HG03280 (cell line): ENCODE data around the gene PTPRO.

Source experiments
- ATAC-seq: cut with Tn5 transposase; IDR thresholded peaks from one replicate; pipeline ENCODE4 v1.9.1; 2021; ENCODE audit warnings: mild to moderate bottlenecking, moderate library complexity; ENCODE audit not compliant: unreplicated experiment

PTPRO gene

DNA sequence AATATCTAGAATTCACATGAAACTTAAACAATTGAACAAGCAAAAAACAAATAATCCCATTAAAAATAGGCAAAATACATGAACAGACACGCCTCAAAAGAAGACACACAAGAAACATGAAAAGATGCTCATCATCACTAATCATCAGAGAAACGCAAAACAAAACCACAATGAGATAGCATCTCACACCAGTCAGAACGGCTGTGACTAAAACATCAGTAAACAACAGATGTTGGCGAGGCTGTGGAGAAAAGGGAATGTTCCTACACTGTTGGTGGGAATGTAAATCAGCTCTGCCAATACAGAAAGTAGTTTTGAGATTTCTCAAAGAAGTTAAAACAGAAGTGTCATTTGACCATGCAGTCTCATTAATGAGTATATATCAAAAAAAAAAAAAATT, 121.3 kb downstream of the PTPRO start:
- ATAC-seq, result no peak

DNA sequence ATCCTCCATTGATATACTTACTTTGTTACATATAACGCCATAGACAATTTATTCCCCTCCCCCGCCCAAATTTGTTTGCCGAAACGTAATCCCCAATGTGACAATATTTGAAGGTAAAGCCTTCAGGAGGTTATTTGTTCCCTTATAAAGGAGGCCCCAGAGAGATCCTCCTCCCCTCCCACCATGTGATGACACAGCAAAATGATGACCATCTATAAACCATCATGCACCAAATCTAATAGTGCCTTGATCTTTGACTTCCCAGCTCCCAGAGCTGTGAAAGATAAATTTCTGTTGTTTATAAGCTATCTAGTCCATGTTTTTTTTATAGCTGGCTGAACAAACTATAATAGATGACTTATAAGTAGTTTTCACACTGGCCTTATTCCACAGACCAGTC, 122.2 kb downstream of the PTPRO start:
- ATAC-seq, result no peak

DNA sequence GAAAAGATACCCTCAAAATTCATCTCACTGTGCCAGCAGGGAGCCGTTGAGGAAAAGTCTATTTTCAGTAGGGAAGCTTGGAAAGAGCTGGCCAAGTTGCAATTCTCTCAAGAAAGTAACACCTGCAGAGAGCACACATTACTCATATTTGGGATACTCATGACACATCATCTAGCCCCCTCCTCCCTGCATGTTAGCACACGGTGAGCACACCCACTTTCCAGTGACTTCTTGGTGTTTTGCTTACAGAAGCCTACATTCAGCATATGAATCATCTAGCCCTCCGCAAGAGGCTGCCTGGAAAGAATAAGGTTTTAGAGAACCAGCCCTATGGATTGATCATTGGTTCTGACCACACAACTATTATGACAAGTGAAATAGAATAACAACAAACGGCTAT, 124.5 kb downstream of the PTPRO start:
- no peak for ATAC-seq

DNA sequence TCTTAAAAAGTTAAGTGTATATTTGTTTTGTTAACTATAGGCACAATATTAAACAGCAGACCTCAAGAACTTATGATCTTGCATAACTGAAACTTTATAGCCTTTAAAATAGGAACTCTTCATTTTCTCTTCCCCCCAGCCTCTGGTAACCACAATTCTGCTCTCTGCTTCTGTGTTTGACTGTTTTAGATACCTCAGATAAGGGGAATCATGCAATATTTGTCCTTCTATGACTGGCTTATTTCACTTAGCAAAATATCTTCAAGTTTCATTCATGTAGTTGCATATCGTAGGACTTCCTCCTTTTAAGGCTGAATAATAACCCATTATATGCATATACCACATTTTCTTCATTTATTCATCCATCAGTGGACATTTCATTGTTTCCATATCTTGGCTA, 131.3 kb downstream of the PTPRO start:
- ATAC-seq, result no peak

DNA sequence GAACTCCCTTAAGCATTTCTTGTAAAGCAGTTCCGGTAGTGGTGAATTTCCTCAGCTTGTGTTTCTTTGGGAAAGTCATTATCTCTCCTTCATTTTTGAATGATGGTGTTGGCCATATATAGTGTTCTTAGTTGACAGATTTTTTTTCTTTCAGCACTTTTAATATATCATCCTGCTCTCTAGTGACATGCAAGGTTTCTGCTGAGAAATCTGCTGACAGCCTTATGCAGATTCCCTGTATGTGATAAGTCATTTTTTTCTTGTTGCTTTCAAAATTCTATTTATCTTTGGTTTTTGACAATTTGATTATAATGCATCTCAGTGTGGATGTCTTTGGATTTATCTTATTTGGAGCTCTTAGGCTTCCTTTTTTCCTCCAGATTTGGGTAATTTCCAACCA, 135.7 kb downstream of the PTPRO start:
- no peak for ATAC-seq

DNA sequence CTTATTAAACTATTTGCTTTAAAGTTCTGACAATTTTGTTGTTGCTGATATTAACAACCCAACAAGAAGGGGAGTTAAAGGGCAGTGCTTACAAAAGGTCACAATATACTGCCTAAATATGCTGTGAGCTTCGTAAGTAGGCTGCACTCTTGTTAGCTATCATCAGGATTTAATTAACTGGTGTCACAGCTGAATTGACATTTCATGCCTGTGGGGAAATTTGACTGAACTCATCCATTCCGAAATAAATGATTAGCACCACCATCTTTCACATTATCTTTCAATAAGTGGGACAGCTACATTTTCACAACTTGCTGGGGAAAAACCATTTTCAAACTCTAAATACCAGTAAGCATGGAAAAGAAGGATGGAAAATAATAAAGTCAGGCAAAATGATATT, 146.6 kb downstream of the PTPRO start:
- no peak for ATAC-seq

DNA sequence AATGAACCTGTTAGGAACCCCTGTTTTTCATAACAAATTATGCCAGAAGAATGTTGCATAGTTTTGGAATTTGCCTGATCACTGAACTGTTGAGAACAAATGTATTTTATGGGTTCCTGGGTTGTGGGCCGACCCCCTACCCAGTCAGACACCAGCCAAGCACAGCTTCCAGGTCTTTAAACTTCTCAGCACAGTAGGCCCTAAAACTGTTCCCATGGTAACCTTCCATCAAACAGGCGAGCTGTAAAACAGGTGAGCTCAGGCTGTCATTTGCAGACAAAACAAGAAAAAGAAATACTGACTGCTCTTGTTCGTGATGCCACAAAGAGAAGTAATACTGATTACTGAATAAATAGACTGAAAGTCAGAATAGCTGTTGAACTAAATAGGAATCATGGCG, 147.0 kb downstream of the PTPRO start:
- no peak for ATAC-seq

DNA sequence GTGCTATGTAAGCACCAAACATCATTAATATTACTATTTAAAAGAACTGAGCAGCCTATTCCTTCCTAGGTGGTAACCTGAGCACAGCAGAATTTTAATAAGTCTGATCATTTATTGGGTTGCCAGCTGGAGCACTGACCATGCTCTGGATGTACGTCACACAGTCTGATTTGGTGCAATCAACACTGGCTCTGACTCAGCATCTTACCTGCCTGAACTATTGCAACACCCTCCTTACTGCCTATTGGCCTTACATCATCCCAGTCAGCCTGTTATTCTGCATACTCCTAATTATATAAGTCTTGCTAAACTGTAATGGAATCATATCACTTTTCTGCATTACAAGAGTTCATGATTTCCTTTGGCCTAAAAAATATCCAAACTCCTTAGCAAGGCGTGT, 149.7 kb downstream of the PTPRO start:
- ATAC-seq, result no peak

DNA sequence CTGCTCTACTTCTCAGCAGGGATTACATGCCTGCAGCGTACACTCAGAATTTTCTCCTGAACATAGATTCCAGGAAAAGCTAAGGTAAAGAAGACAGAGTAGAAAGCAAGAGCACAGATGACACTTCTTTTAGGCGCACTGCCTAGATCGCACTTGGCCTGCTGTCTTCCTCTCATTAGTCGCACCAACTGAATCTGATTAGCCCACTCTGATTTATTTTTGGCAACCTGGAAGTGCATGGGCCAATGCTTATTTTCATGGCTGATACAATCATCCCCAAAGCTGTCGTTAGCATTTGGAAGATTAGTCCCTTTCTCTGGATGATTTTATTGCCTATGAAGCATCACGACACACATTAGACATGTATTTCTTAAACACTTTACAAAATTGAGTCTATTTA, 152.5 kb downstream of the PTPRO start:
- no peak for ATAC-seq

DNA sequence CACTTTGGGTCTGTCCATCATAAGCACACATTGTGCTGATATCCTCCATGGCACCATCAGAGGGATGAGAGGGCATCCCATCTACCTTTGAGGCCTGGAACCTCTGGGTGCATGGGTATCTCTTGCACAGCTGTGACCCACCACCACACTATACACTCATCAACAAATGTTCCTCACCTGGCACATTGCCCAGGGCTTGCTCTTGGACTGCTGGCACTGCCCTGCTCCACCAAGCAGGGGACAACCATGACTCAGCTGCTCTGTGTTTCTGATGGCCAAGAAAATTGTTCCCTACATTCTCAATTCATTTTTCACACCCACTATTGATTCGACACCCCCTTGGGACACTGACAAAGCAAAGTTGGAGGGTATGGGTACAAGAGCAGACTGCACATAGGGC, 155.5 kb downstream of the PTPRO start:
- no peak for ATAC-seq

DNA sequence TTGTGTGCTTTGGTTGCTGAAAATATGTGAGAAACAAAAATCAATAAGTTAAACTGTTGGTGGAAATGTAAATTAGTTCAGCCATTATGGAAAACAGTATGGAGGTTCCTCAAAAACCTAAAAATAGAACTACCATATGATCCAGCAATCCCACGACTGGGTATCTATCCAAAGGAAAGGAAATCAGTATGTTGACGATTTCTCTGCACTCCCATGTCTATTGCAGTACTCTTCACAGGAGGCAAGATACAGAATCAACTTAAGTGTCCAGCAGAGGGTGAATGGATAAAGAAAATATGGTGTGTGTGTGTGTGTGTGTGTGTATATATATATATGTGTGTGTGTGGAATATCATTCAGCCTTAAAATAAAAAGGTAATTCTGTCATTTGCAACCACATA, 159.5 kb downstream of the PTPRO start:
- no peak for ATAC-seq

DNA sequence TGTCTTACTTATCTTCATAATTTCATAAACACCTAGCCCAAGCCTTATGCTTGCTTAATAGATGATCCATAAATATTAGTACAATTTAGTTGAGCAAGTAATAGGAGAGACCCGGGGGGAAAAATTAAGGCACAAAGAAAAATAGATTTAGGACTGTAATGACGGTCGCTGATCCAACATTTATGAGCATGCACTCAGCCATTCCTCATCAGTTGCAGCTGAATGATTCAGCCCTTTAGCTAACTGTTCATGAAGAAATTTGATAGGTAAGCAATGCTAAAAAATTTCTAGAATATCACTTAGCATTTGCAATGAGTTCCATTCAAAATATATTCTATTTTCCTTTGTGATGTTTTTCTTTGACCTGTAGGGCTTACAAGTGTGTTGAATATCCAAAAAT, 163.2 kb downstream of the PTPRO start:
- no peak for ATAC-seq

DNA sequence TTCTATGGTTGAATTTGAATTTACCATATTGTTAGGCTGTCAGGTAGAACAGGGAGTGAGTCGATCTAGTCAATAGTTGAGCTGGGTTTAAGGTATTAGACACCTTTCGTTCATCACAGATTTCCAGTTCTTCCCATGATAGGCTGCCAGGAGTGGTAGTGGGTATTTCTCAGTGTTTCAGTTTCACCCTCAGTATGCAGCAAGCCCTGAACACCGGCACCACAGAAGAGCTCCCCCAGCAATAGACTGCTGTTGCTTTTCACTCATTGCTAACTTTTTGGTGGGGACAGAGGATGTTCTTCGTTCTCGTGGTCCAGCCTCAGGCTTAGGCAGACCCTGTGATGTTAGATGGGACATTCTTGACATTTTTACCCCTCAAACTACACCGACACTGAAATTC, 164.6 kb downstream of the PTPRO start:
- no peak for ATAC-seq

DNA sequence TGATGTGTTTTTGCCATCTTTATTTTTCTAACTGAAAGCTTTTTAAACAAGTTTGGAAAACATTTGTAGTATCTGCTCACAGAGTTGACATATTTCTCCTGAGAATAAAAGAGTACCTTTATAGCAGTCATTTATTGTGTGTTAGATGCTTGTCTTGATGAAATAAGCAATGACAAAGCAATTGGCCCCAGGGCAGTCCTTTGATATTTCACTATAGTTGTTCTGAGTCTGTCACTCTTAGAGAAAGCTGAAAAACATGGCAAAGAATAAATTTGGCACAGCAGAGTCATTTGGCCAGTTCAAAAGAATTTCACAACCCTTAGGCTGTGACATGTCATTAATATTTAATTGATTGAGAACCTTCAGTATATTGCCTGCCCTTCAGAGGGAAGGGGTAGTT, 166.2 kb downstream of the PTPRO start:
- no peak for ATAC-seq

DNA sequence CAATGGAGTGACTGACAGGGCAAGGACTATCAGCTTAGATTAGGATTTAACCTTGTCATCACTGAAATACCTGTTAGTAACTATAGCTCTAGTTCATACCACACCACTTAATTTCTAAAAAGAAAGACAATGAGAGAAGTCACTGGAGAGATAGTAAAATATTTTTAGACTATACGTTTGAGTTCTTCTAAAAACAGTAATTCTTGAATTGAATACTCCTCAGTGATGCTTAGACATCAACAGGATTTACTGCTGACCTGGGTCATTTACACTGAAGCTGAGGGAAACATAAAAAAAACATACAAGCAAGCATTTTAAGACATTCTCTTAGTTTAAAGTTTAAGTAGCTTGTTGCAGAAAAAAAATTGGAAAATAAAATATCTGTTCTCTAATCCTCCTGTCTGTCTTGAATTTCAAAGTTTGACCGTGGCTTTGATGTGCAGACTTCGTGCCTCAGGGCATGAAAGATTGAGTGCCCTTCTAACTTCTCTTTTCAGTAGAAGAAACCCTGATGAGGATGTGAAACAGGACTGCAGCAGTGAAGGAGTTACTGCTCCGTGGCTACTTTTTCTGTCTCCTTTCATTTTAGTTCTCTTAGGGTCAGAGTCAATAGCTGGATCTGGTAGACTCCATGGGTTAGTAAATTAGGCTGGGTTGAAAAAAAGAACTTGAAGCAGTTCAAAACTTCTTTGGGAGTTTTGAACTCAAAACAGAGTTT, 172.2 kb downstream of the PTPRO start:
- peak; percentile 72 for ATAC-seq

DNA sequence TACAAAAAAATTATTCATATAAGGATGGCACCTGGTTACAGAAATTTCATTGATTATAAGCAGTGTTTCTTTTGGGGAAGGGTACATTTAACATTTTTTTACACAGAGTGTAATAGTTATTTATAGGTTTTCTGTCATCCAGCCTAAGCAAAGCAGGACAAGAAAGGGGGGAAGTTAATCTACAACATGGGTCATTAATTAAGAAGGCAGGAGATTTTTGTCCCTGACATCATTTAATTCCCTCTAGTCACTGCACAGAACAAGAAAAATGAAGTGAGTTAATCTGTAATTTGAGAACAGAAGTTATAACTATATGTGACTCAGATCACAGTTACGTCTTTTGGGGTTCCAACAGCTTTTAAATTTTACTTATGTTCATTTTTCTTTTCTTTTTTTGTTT, 173.4 kb downstream of the PTPRO start:
- no peak for ATAC-seq

DNA sequence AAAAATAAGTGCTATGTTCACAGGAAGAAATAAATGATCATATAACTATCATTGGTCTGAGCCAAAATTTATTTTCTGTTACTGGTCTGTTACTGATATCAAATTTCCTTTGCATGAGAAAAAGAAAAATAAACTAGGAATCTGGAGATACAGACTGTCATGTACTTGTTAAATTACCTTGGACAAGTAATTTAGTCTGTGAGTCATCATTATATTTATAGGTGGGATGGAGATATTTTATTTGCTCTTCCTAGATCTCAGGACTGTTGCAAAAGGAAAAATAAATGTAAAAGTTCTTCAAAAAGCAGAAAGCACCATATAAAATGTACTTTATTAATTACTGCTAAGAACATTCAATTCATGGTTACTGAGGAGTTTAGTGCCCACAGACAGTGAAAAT, 174.4 kb downstream of the PTPRO start:
- ATAC-seq, result no peak

DNA sequence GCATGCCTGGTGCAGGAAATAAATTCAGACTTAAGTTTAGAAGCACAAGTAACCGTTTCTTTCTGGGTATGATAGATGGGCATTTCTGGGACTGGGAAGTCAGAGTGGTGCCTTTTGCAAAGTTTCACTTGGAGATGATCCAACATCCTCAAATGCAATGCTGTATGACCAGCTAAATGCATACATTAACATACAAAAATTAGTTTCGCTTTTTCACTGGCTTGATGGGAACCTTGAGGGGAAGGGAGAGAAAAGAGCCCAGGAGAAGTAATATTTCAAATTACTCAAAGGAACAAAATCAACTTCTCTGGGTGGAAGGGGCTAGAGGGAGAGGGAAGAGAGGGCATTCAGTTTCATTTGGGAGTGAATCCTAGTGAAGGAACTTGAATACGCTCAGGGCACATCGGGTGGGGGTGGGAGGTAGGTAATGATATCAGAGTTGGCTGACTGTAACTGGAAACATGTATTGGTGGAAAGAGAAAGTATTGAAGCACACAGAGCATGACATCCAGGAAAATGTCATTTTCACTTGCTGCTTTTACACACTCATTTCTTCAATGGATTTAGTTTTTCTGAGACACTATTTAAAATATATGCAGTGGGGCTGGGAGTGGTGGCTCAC, 175.5 kb downstream of the PTPRO start:
- no peak for ATAC-seq

DNA sequence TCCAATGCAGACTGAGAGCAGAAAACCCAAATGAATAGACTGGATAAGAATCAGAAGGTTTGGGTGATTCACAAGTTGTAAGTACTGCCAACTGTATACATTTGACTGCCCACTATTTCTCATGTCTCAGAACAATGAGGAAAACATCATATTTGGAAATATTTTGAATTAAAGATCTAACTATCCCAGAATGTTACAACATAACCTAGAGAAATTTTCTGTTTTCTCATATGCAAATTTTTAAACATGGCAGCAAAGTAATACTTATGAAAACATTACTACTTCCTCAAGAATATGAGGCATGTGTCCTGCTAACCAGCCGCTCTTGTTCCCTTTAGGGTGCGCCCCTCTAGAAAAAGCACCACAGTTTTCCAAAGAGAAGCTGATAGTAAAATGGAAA, 179.9 kb downstream of the PTPRO start:
- no peak for ATAC-seq

DNA sequence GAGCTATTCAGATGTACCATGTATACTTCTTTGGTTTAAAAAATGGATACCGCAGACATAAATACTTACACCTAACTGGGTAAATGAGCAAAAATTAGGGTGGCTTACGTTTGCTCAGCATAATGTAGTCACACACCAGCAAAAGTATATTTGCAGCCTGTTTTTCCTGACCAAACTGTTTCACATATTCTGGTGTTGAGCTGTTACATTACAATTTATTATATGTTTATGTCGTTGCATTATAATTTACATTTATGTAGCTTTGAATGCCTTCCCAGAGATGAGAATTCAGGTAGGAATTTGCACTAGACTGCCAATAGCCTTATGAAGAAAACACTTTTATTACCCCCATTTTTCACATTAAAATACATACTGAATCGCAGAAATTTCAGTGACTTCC, 183.3 kb downstream of the PTPRO start:
- no peak for ATAC-seq

DNA sequence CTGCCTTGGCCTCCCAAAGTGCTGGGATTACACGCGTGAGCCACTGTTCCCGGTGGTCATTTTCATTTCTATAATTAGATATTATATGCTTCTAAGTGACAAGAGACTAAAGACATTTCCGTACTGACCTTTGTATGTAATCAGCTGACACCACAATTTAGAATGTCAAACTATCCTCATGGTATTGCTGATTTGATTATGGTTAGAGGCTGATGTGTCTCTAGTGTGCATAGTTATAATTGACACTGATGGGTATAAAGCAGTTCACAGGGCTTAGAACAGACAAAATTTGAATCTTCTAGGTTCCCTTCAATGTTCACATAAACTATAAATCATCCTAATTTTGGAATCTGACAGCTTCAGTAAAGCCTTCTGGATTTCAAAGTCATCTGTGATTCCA, 192.7 kb downstream of the PTPRO start:
- no peak for ATAC-seq

DNA sequence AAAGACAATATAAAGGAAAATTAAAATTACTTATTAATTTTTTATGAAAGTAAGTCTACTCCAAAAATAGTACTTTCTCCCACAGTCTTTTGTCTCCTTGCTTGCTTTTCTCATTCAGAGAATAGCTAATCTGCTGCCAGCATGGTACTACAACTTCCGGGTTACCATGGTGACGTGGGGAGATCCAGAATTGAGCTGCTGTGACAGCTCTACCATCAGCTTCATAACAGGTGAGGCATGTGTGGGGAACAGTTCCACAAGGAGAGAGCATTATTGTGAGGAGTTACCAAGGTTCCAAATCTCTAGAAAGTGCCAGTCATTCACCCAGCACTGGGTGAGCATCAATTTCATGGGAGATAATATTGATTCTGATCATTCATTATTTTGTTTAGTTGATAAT, 197.8 kb downstream of the PTPRO start:
- ATAC-seq, result no peak

DNA sequence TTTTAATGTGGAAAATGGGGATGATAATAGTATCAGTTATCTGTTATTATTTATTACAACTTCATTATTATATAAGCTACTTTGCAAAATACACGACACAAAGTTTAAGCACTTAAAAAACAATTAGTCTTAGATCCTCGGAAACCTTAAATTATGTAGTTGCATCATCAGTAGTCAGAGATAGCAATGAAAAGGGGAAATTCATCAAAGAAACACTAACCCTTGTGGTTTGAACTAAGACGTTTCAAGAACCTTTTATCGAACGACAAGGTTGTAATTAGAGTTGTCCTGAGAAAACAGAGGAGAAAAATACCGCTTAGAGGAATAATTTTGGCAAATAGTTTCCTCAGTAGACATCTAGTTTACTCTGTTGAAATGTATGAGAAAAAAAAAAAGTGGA, 198.5 kb downstream of the PTPRO start:
- ATAC-seq, result no peak
